Keratinocyte (primary cell): ENCODE results near the gene METTL4. TPM values are rescaled to one million over a fixed set of nuclear protein-coding genes. Genes with fewer than 3 reads are reported as not detected.

Experiments used
- DNase-seq: peaks from one replicate; pipeline ENCODE4 v3.0.0-alpha.2; 2011; ENCODE audit warnings: low read depth, missing footprints, low spot score
- FAIRE-seq: peaks from 2 replicates; lab custom pipeline; 2011; peaks lifted over from hg19 to GRCh38; lab: Jason Lieb, UNC
- H2AFZ ChIP-seq: 2 replicates; pipeline ENCODE4 v1.6.0; 2012; ENCODE audit warnings: low read length, control low read depth, inconsistent platforms; ENCODE audit not compliant: control insufficient read depth
- H3K27ac ChIP-seq: 2 replicates; pipeline ENCODE4 v1.5.1; 2011; ENCODE audit warnings: low read length; ENCODE audit not compliant: control insufficient read depth, insufficient read depth
- H3K27me3 ChIP-seq: 3 replicates; pipeline ENCODE4 v1.6.0; 2011; ENCODE audit warnings: low read length; ENCODE audit not compliant: control insufficient read depth, insufficient read depth; ENCODE audit errors: extremely low read depth
- H3K36me3 ChIP-seq, 2 experiments: 2 replicates in 1 of 2; 3 replicates in 1 of 2; pipeline ENCODE4 v1.5.1; 2011; ENCODE audit warnings: low read length in 2 of 2, mild to moderate bottlenecking in 1 of 2; ENCODE audit not compliant: control insufficient read depth in 2 of 2, insufficient read depth in 2 of 2; ENCODE audit errors: extremely low read depth in 1 of 2
- H3K4me1 ChIP-seq: 3 replicates; pipeline ENCODE4 v1.5.1; 2011; ENCODE audit warnings: low read length; ENCODE audit not compliant: control insufficient read depth, insufficient read depth; ENCODE audit errors: extremely low read depth
- H3K4me2 ChIP-seq: 3 replicates; pipeline ENCODE4 v1.6.0; 2011; ENCODE audit warnings: low read depth, low read length; ENCODE audit not compliant: control insufficient read depth, insufficient read depth; ENCODE audit errors: extremely low read depth
- H3K4me3 ChIP-seq, 3 experiments: fragments of 200-600 bp in 1 of 3; sonication (generic) in 1 of 3; 2 replicates in 2 of 3; 3 replicates in 1 of 3; pipeline ENCODE4 v1.5.1; 2011 to 2016; ENCODE audit warnings: low read length in 3 of 3, mild to moderate bottlenecking in 3 of 3, control low read depth in 2 of 3, inconsistent platforms in 1 of 3, low read depth in 1 of 3, mixed read lengths in 1 of 3, mixed run types in 1 of 3, moderate library complexity in 1 of 3; ENCODE audit not compliant: control insufficient read depth in 2 of 3, insufficient read depth in 2 of 3; ENCODE audit errors: extremely low read depth in 1 of 3
- H3K79me2 ChIP-seq: 2 replicates; pipeline ENCODE4 v1.6.0; 2012; ENCODE audit warnings: low read length; ENCODE audit not compliant: control insufficient read depth, insufficient read depth
- H3K9ac ChIP-seq: 3 replicates; pipeline ENCODE4 v1.6.0; 2011; ENCODE audit warnings: low read length; ENCODE audit not compliant: control insufficient read depth, insufficient read depth; ENCODE audit errors: extremely low read depth
- H3K9me1 ChIP-seq: 3 replicates; pipeline ENCODE4 v1.6.0; 2011; ENCODE audit warnings: low read length; ENCODE audit not compliant: control insufficient read depth, insufficient read depth; ENCODE audit errors: extremely low read depth
- H3K9me3 ChIP-seq: 2 replicates; pipeline ENCODE4 v1.5.1; 2012; ENCODE audit warnings: low read depth, low read length; ENCODE audit not compliant: control insufficient read depth
- H4K20me1 ChIP-seq: 3 replicates; pipeline ENCODE4 v1.6.0; 2011; ENCODE audit warnings: low read length; ENCODE audit not compliant: control insufficient read depth, insufficient read depth; ENCODE audit errors: extremely low read depth
- CTCF ChIP-seq, 3 experiments: IDR thresholded peaks in 1 of 3; conservative IDR thresholded peaks in 1 of 3; optimal IDR thresholded peaks in 1 of 3; 2 replicates in 2 of 3; 3 replicates in 1 of 3; pipeline versions ENCODE3 to v1.5.1; 2011; ENCODE audit warnings: low read length in 3 of 3, mild to moderate bottlenecking in 3 of 3, moderate library complexity in 2 of 3, control low read depth in 1 of 3, inconsistent platforms in 1 of 3; ENCODE audit not compliant: insufficient read depth in 2 of 3; ENCODE audit errors: extremely low read depth in 1 of 3
- EZH2 ChIP-seq: IDR thresholded peaks from one replicate; pipeline ENCODE4 v1.6.1; 2012; ENCODE audit warnings: inconsistent platforms, mild to moderate bottlenecking, low read length, moderate library complexity
- dilution Hi-C: fragments of 300-500 bp; cut with MboI; formaldehyde crosslinking; loops from one replicate; pipeline ENCODE4 v1.7.0; 2020; ENCODE audit warnings: low sequenced_read_pairs; ENCODE audit not compliant: extremely low pct_ligation_motif_present
- polyA plus RNA-seq, 5 experiments: library from polyadenylated mRNA; depleted of rRNA in 3 of 5; stranded (reverse) in 3 of 5; stranded (forward) in 1 of 5; unstranded in 1 of 5; fragments of >200 nt; gene quantifications; 1 replicate in 1 of 5; 2 replicates in 3 of 5; 3 replicates in 1 of 5; pipeline versions ENCODE4 v1.2.1 to v1.2.3, GENCODE V29; 2011 to 2012; ENCODE audit warnings: missing spikeins in 2 of 5, low read depth in 1 of 5, low replicate concordance in 1 of 5

Gene METTL4
- polyA plus RNA-seq, 1 donor (not counting 4 experiments of a cell fraction or from before 2014, with no cell fraction given), result 10.2 TPM

- H3K4me1 ChIP-seq, result no peaks in the 10 kb centered on the region
- no peak overlapping the region for H3K9ac ChIP-seq
- FAIRE-seq (no peak), DNase-seq (no peak)
- H3K4me3 ChIP-seq, result no peak overlapping the region
- H3K4me2 ChIP-seq, result no peak overlapping the region
- H2AFZ ChIP-seq, result no peak overlapping the region
- no peak for TF ChIP-seq CTCF (optimal IDR thresholded peaks at IDR 0.05 in 1 of 3, IDR thresholded peaks at IDR 0.05 in 1 of 3, conservative IDR thresholded peaks at IDR 0.05 in 1 of 3; ENCODE audit: extremely low read depth in 1 of 3, insufficient read depth in 2 of 3, low read length in 3 of 3)
- no peak for TF ChIP-seq EZH2
- H4K20me1 ChIP-seq, result no peaks in the 10 kb centered on the region
- no peaks in the 10 kb centered on the region for H3K9me3 ChIP-seq
- no peaks in the 10 kb centered on the region for H3K79me2 ChIP-seq
- peaks cover 0 to 3% of the 10 kb centered on the region in 2 experiments for H3K36me3 ChIP-seq
- no peaks in the 10 kb centered on the region for H3K27me3 ChIP-seq
- no peaks in the 10 kb centered on the region for H3K9me1 ChIP-seq
- dilution Hi-C loops, result no loop called here
- H3K27ac ChIP-seq, result no peak overlapping the region
Observed at GRCh38 chr18:2549462-2549861, 21.8 kb downstream of the METTL4 start.

GRCh38 chr18:2547477-2548087 lies 23.7 kb downstream of the METTL4 start:
- Histone ChIP-seq H3K27me3 (no peaks in the 10 kb centered on the region), H3K4me1 (no peaks in the 10 kb centered on the region), H3K9me3 (no peaks in the 10 kb centered on the region), H3K79me2 (no peaks in the 10 kb centered on the region), H3K36me3 (peaks cover 0 to 3% of the 10 kb centered on the region in 2 experiments), H3K4me2 (no peak overlapping the region), H2AFZ (no peak overlapping the region), H3K27ac (no peak overlapping the region), H3K4me3 (no peak overlapping the region), H3K9ac (no peak overlapping the region), H4K20me1 (no peaks in the 10 kb centered on the region), H3K9me1 (no peaks in the 10 kb centered on the region)
- dilution Hi-C loops, result no loop called here
- DNase-seq, result peak; percentile 23
- TF ChIP-seq CTCF (optimal IDR thresholded peaks at IDR 0.05 in 1 of 3, IDR thresholded peaks at IDR 0.05 in 1 of 3, conservative IDR thresholded peaks at IDR 0.05 in 1 of 3; ENCODE audit: extremely low read depth in 1 of 3, insufficient read depth in 2 of 3, low read length in 3 of 3) (peak in 2 of 3 experiments; percentile 19 to 32), EZH2 (no peak)
- peak; percentile 70 for FAIRE-seq
